Endodermal cell (in vitro differentiated cells): Measurements from ENCODE around the gene NDUFB10. TPM values are rescaled to one million over a fixed set of nuclear protein-coding genes. Genes with fewer than 3 reads are reported as not detected.

ENCODE experiments used
- DNase-seq: peaks from one replicate; pipeline ENCODE4 v3.0.0-alpha.2; 2017
- H3K27ac ChIP-seq: 2 replicates; pipeline ENCODE4 v1.5.1; 2013; ENCODE audit warnings: mild to moderate bottlenecking, low read depth, low read length, moderate library complexity
- H3K27me3 ChIP-seq: 2 replicates; pipeline ENCODE4 v1.6.1; 2013; ENCODE audit warnings: mild to moderate bottlenecking, low read length, moderate library complexity; ENCODE audit not compliant: insufficient read depth, control insufficient read depth, poor library complexity, severe bottlenecking
- H3K36me3 ChIP-seq: 2 replicates; pipeline ENCODE4 v1.7.0; 2013; ENCODE audit warnings: mild to moderate bottlenecking, low read length, moderate library complexity; ENCODE audit not compliant: control insufficient read depth, insufficient read depth
- H3K4me1 ChIP-seq: one replicate; pipeline ENCODE4 v1.7.0; 2013; ENCODE audit warnings: low read length; ENCODE audit not compliant: control insufficient read depth, insufficient read depth
- H3K4me3 ChIP-seq: 2 replicates; pipeline ENCODE4 v1.5.1; 2013; ENCODE audit warnings: mild to moderate bottlenecking, low read length, moderate library complexity
- H3K9ac ChIP-seq: 2 replicates; pipeline ENCODE4 v1.6.1; 2013; ENCODE audit warnings: mild to moderate bottlenecking, low read length, moderate library complexity; ENCODE audit not compliant: poor library complexity, severe bottlenecking; ENCODE audit errors: extremely low read depth
- H3K9me3 ChIP-seq: 2 replicates; pipeline ENCODE4 v1.6.1; 2013; ENCODE audit warnings: mild to moderate bottlenecking, low read length, moderate library complexity; ENCODE audit not compliant: control insufficient read depth
- H3K27ac Mint-ChIP-seq: 2 replicates; pipeline ENCODE4 v1.8.0; 2020; ENCODE audit warnings: mixed read lengths
- H3K27me3 Mint-ChIP-seq: 2 replicates; pipeline ENCODE4 v1.8.0; 2021; ENCODE audit warnings: mild to moderate bottlenecking, mixed read lengths; ENCODE audit not compliant: insufficient read depth
- H3K36me3 Mint-ChIP-seq: 2 replicates; pipeline ENCODE4 v1.8.0; 2020; ENCODE audit warnings: low read depth, mixed read lengths
- H3K4me1 Mint-ChIP-seq: 2 replicates; pipeline ENCODE4 v1.8.0; 2020; ENCODE audit warnings: mixed read lengths
- H3K4me3 Mint-ChIP-seq: 2 replicates; pipeline ENCODE4 v1.8.0; 2020; ENCODE audit warnings: mild to moderate bottlenecking, moderate library complexity, mixed read lengths
- H3K9me3 Mint-ChIP-seq: 2 replicates; pipeline ENCODE4 v1.8.0; 2020; ENCODE audit warnings: mild to moderate bottlenecking, mixed read lengths
- CTCF ChIP-seq: fragments of 200-600 bp; sonication (generic); conservative IDR thresholded peaks from 2 replicates; pipeline ENCODE4 v1.5.0; 2021; ENCODE audit warnings: antibody characterized with exemption, mild to moderate bottlenecking
- WGBS, 2 experiments: methylation state at CpG; one replicate each; pipeline versions ENCODE4 v1.1.5 to v1.1.7; 2013; ENCODE audit warnings: missing lambda C conversion rate in 2 of 2, mixed read lengths in 1 of 2; ENCODE audit not compliant: insufficient coverage in 1 of 2, insufficient read length in 1 of 2; 5-methylcytosine and 5-hydroxymethylcytosine counted together
- total RNA-seq, 2 donors: library from RNA; stranded (reverse); fragmentation: NEBNext Ultra II Directional in 1 of 2; extraction: Animal tissue kit (Norgen Biotek cat#: 25700) in 1 of 2; gene quantifications; 2 replicates in 1 of 2; 3 replicates in 1 of 2; pipeline ENCODE4 v1.2.1, GENCODE V29; 2021

The NDUFB10 gene
- total RNA-seq, 2 donors from 2014 or later = 167 to 192 TPM

- 94 to 99% methylated on average over 10 to 18 of the region's 21 CpGs for WGBS, 2 experiments
- H3K4me3 Mint-ChIP-seq = no peak overlapping the region
Observed at GRCh38 chr16:1944612-1945199, 14.6 kb upstream of the NDUFB10 start.

GRCh38 chr16:1945559-1946391 is 13.6 kb upstream of the NDUFB10 start:
- H3K27me3 Mint-ChIP-seq = peaks cover 10% of the 10 kb centered on the region
- peak; percentile 34 for DNase-seq
- H3K36me3 Mint-ChIP-seq = no peaks in the 10 kb centered on the region
- H3K4me3 Mint-ChIP-seq = no peak overlapping the region
- 92 to 94% methylated on average over 14 to 19 of the region's 19 CpGs for WGBS, 2 experiments
- Histone ChIP-seq H3K36me3 (no peaks in the 10 kb centered on the region), H3K9me3 (no peaks in the 10 kb centered on the region), H3K9ac (no peak overlapping the region), H3K27me3 (no peaks in the 10 kb centered on the region), H3K4me1 (no peaks in the 10 kb centered on the region), H3K27ac (no peak overlapping the region), H3K4me3 (no peak overlapping the region)
- H3K27ac Mint-ChIP-seq = no peak overlapping the region
- H3K4me1 Mint-ChIP-seq = peaks cover 3% of the 10 kb centered on the region
- no peak for TF ChIP-seq CTCF
- no peaks in the 10 kb centered on the region for H3K9me3 Mint-ChIP-seq

More at GRCh38 chr16:1944612-1945199, 14.6 kb upstream of the NDUFB10 start:
- no peaks in the 10 kb centered on the region for H3K9me3 ChIP-seq
- no peak for DNase-seq
- H3K27me3 Mint-ChIP-seq = peaks cover 10% of the 10 kb centered on the region
- H3K27ac Mint-ChIP-seq = no peak overlapping the region
- H3K4me3 ChIP-seq = no peak overlapping the region
- H3K9ac ChIP-seq = no peak overlapping the region
- H3K27ac ChIP-seq = no peak overlapping the region
- H3K27me3 ChIP-seq = no peaks in the 10 kb centered on the region
- H3K4me1 Mint-ChIP-seq = peaks cover 3% of the 10 kb centered on the region
- no peaks in the 10 kb centered on the region for H3K9me3 Mint-ChIP-seq
- no peak for TF ChIP-seq CTCF
- no peaks in the 10 kb centered on the region for H3K36me3 Mint-ChIP-seq
- H3K36me3 ChIP-seq = no peaks in the 10 kb centered on the region
- no peaks in the 10 kb centered on the region for H3K4me1 ChIP-seq

GRCh38 chr16:1946495-1947368 is 12.6 kb upstream of the NDUFB10 start:
- Mint-ChIP-seq H3K27me3 (peaks cover 10% of the 10 kb centered on the region), H3K4me3 (no peak overlapping the region)
- no peak for DNase-seq

More at GRCh38 chr16:1946495-1947368, 12.6 kb upstream of the NDUFB10 start:
- Mint-ChIP-seq H3K36me3 (no peaks in the 10 kb centered on the region), H3K4me1 (no peaks in the 10 kb centered on the region), H3K27ac (no peak overlapping the region), H3K9me3 (no peaks in the 10 kb centered on the region)
- Histone ChIP-seq H3K4me1 (no peaks in the 10 kb centered on the region), H3K9ac (no peak overlapping the region), H3K4me3 (no peak overlapping the region), H3K27me3 (no peaks in the 10 kb centered on the region), H3K36me3 (no peaks in the 10 kb centered on the region), H3K27ac (no peak overlapping the region), H3K9me3 (no peaks in the 10 kb centered on the region)
- peak; percentile 50 for TF ChIP-seq CTCF
- WGBS, 2 experiments = 92 to 93% methylated on average over 34 to 38 of the region's 38 CpGs
